NCI-H2107 treated with DMSO at 0.1 percent for 48 hours (cell line): ENCODE data around the gene RYR3.

Experiments used
- DNase-seq: peaks from one replicate; lab custom pipeline; 2025; ENCODE audit not compliant: unreplicated experiment; lab: John Stamatoyannopoulos, UW

Gene RYR3

GRCh38 chr15:33378866-33379480 is 68.2 kb downstream of the RYR3 start:
- DNase-seq, result no peak

DNA sequence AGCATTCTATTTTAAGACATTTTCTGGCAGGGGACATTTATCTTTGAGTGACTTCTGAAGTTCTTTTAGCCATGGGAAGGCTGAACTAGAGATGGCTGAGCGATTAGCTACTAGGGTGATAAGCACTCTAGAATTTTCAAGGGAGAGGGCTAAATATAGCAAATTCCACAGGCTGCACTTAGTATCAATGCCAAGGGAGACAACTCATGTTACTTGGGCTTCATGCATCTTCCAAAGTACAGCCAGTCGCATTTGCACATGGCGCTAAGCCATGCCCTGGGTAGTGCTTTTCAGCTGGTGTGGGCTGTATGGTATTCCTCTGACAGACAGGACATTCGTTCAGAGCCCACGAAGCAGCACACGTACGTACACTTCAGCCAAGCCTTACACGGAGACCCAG is 69.6 kb downstream of the RYR3 start:
- DNase-seq, result no peak

DNA sequence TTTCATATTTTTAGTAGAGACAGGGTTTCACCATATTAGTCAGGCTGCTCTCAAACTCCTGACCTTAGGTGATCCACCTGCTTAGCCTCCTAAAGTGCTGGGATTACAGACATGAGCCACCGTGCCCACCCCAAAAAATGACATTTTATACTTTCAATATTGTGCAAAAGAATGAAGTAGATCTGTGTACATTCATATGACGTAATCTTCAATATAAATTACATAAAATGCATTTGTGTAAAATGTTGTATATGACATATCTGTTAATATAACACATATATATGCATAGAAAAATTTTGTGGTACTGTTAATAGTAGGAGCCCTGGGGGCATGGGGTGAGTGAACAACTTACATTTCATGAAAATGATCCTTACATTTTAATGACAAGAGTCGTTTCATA is 71.7 kb downstream of the RYR3 start:
- no peak for DNase-seq

DNA sequence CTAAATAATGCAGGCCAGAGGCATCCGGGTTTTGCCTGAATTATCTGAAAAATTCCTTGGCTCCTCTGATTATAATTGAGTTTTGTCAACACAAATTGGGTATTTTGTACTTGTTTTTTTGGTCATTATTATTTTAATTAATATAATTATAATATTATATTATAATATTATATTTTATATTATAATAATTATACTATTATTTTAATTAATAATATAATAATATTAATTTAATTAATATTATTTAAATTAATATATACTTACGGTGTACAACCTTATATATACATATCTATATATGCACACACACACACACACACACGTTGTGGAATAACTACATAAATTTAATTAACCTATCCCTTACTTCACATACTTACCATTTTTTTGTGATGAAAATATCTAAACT is 73.5 kb downstream of the RYR3 start:
- DNase-seq, result no peak

DNA sequence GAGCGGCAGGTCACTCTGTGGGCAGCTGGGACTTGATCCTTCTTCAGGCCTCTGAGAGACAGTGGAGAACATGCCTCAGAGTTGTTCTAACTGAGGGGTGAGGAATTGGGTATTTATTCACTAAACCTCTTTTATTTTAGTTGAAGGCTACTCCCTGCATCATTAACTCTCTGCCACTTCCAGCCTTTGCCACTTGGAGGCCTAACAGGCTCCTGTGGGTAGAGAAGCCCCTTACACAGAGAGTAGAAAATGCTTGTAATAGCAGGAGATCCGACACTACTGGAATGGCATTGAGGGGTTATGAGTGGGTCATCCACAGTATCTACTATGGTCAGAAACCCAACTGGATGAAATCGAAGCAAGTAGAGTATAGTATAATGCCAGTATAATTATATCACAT is 81.7 kb downstream of the RYR3 start:
- DNase-seq, result no peak

GRCh38 chr15:33393546-33393945 is 82.8 kb downstream of the RYR3 start:
- DNase-seq, result no peak

- no peak for DNase-seq
Observed at GRCh38 chr15:33395321-33395720, 84.6 kb downstream of the RYR3 start.

DNA sequence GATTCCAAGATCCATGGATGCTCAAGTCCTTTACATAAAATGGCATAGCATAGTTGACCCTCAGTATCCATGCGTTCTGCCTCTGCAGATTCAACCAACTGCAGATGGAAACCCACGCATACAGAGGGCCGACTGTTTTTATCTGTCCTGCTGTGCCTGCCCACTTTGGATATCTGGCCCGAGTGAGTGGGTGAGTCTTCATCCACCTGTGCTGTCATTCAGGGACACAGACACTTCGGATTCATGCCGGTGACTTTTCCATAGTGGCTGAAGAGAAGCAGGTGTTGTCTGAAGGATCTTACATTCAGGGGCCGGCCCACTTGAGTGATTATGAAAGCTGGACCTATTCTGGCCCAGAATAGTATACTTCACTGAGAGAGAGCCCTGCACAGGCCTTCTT is 85.1 kb downstream of the RYR3 start:
- DNase-seq, result no peak

- no peak for DNase-seq
Observed at GRCh38 chr15:33396475-33396874, 85.7 kb downstream of the RYR3 start.

- no peak for DNase-seq
Observed at GRCh38 chr15:33398555-33398954, 87.8 kb downstream of the RYR3 start.

GRCh38 chr15:33400941-33401340 is 90.2 kb downstream of the RYR3 start:
- no peak for DNase-seq

- no peak for DNase-seq
Observed at GRCh38 chr15:33402600-33402999, 91.8 kb downstream of the RYR3 start.

- DNase-seq, result no peak
Observed at GRCh38 chr15:33405096-33405495, 94.3 kb downstream of the RYR3 start.

- DNase-seq, result no peak
Observed at GRCh38 chr15:33411596-33412540, 101.1 kb downstream of the RYR3 start.

- no peak for DNase-seq
Observed at GRCh38 chr15:33419701-33420100, 108.9 kb downstream of the RYR3 start.

GRCh38 chr15:33424025-33424424 is 113.3 kb downstream of the RYR3 start:
- DNase-seq, result no peak

GRCh38 chr15:33425142-33425541 is 114.4 kb downstream of the RYR3 start:
- DNase-seq, result peak; percentile 37

DNA sequence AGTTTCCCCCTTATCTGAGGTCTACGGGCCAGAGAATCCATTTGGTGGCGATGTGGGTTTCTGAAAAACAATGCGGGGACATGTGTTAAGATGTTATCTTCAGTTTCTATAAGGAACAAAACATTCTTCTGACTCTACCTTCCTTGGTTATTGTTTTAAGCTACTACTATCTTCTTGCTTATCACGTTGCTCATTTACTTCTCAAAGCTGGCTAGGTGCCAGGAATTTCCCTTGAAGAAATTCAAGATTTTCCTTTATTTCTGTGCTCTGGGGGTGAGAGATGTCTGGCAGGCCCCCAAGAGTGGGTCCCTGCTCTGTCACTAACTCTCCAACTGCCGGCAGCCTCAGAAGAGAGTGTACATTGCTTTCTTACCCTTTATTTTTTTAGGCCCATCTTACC is 119.8 kb downstream of the RYR3 start:
- DNase-seq, result no peak

DNA sequence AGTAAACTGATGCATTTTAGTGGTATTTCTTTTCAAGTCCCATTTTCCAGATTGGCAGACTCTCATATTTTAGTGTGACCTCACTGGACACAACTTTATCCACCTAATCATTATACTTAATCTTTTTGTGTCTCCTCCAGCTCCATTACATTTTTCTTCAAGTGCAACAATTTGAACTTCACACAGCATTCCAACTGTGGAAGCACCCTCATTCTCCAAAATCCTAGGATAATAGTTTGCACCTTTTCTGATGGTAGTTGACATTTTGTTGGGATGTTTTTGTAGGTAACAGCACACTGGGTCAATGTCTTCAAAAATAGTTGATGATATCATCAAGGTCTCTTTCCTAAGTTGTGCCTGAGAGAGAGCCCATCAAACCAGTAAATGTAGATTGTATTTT is 123.1 kb downstream of the RYR3 start:
- no peak for DNase-seq

DNA sequence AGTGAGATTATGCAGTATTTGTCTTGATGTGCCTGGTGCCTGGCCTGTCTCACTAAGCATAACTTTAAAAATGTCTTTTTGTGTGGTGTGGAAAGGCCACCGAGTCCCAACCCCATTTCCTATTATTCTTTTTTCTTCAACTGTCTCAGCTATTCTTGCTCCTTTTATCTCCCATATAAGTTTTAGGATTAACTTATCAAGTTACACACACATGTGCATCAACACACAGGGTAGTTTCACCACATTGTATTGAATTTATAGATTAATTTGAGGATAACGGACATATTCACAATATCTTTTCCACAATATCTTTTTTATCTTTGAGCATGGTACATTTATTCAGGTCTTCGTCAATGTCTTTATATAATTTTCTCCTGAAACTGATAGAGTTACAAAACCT is 127.6 kb downstream of the RYR3 start:
- DNase-seq, result no peak

GRCh38 chr15:33440900-33441299 is 130.1 kb downstream of the RYR3 start:
- no peak for DNase-seq

DNA sequence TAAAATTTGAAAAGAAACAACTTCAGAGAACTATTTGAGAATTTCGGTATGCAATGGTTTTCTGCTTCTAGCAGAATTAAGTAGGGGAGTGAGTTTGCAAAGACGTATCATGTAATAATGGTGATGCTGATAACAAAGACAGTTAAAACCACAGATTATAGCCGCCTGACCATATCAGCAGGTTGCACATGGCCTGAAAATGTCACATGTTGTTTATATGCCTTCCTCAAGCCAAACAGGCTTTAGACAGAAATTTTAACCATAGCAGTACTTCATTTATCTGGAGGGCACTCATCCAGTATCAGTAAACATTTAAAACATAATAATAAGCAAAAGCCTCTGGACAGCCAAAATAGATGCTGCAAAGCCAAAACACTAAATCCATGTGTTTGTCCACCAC is 131.7 kb downstream of the RYR3 start:
- no peak for DNase-seq

DNA sequence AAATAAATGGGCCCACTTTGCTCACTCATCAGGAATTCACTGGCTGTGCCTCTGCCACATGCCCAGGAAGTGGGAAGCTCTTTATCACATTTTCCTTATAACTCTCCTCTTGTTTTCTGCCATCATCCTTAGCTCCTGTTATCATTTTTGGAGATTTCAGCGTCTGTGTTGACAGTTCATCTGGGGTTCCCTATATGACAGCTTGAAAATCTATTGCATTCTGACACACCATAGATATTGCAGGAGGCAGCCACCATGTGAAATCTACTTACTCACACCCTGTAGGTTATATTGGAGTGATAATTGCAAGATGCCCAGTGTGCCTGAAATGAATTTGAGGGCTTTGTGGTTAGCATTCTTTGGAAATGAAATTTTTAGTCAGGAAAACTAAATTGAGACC is 132.9 kb downstream of the RYR3 start:
- no peak for DNase-seq
